Muscle of leg (tissue), 11 donors: Measurements from ENCODE around the gene DNAJA2. TPM values are rescaled to one million over a fixed set of nuclear protein-coding genes. Genes with fewer than 3 reads are reported as not detected.
A peak's percentile ranks its signal among the peaks of the same experiment; 100 is the strongest.
"Not testable (repeated sequence)": the region's sequence is repeated elsewhere in the genome, so short reads cannot be mapped to it uniquely, and the experiment has no call there.

ENCODE experiments used
- DNase-seq: peaks from one replicate; pipeline ENCODE4 v3.0.0; 2013
- H3K27ac ChIP-seq: one replicate; pipeline ENCODE4 v1.5.1; 2013; ENCODE audit warnings: mild to moderate bottlenecking, low read length, control low read depth
- H3K27me3 ChIP-seq: one replicate; pipeline ENCODE4 v1.6.1; 2013; ENCODE audit warnings: low read length; ENCODE audit not compliant: control insufficient read depth, insufficient read depth
- H3K36me3 ChIP-seq: one replicate; pipeline ENCODE4 v1.6.1; 2013; ENCODE audit warnings: low read length; ENCODE audit not compliant: control insufficient read depth, insufficient read depth
- H3K4me1 ChIP-seq: one replicate; pipeline ENCODE4 v1.6.1; 2013; ENCODE audit warnings: low read length; ENCODE audit not compliant: control insufficient read depth, insufficient read depth
- H3K4me3 ChIP-seq: one replicate; pipeline ENCODE4 v1.5.1; 2013; ENCODE audit warnings: low read length, control low read depth
- H3K9me3 ChIP-seq: replicated peaks from 2 replicates; pipeline ENCODE4 v1.6.1; 2013; ENCODE audit warnings: low read depth, low read length; ENCODE audit not compliant: control insufficient read depth
- WGBS: methylation state at CpG from one replicate; pipeline ENCODE4 v1.1.5; 2013; ENCODE audit warnings: missing lambda C conversion rate; ENCODE audit not compliant: insufficient coverage; 5-methylcytosine and 5-hydroxymethylcytosine counted together
- polyA plus RNA-seq, 8 donors: library from polyadenylated mRNA; unstranded; fragments of 120-200 nt; gene quantifications; one replicate each; pipeline versions ENCODE4 v1.2.1 to v1.2.3, GENCODE V29; 2013; ENCODE audit warnings: inconsistent platforms in 1 of 8, low replicate concordance in 1 of 8; ENCODE audit not compliant: insufficient read length in 8 of 8, insufficient read depth in 1 of 8
- total RNA-seq: library from RNA; stranded (reverse); fragments of 120-200 nt; gene quantifications from one replicate; pipeline ENCODE4 v1.2.4, GENCODE V29; 2013

The DNAJA2 gene
- total and polyA plus RNA-seq, 9 donors: 39.8 to 56.0 (median 50.6) TPM

DNA sequence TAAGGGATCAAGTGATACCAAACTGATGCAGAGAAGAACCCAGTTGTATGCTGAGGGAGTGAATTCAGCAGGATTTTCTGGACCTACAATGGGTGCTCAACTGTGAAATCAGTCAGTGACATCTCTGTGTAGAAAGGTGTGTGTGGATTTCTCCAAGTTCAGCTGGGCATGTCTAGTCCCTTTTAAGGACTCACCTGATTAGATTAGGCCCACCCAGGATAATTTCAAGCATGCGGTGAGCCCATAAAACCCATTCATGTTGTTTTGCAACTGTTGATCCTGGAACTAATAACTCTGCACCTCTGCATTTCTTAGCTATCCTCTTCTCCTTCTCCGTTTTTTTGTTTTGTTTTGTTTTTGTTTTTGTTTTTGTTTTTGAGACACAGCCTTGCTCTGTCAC, 35.1 kb upstream of the DNAJA2 start:
- Histone ChIP-seq H3K4me1 (no peaks in the 10 kb centered on the region), H3K36me3 (no peaks in the 10 kb centered on the region), H3K4me3 (no peak overlapping the region), H3K27ac (no peak overlapping the region), H3K9me3 (no peaks in the 10 kb centered on the region), H3K27me3 (no peaks in the 10 kb centered on the region)
- WGBS: 71% methylated on average over 1 of the region's 2 CpGs
- DNase-seq: no peak

DNA sequence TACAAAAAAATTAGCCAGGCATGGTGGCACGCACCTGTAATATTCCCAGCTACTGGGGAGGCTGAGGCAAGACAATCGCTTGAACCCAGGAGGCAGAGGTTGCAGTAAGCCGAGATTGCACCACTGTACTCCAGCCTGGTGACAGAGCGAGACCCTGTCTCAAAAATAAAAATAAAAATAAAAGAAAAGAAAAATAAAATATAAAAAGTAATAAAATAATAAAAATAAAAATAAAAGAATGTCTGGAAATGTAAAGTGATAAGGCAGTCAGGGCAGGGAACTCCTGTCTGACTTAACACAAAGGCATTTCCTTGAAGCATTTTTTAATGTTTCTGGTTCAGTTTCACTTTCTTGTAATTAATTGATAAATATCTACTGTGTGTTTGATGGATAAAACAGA, 34.7 kb upstream of the DNAJA2 start:
- no peak overlapping the region for H3K4me3 ChIP-seq
- no peak overlapping the region for H3K27ac ChIP-seq
- DNase-seq: no peak
- no peaks in the 10 kb centered on the region for H3K4me1 ChIP-seq
- no CpG with 5 or more reads among the region's 4 CpGs for WGBS
- H3K36me3 ChIP-seq: no peaks in the 10 kb centered on the region
- no peaks in the 10 kb centered on the region for H3K27me3 ChIP-seq
- no peaks in the 10 kb centered on the region for H3K9me3 ChIP-seq

DNA sequence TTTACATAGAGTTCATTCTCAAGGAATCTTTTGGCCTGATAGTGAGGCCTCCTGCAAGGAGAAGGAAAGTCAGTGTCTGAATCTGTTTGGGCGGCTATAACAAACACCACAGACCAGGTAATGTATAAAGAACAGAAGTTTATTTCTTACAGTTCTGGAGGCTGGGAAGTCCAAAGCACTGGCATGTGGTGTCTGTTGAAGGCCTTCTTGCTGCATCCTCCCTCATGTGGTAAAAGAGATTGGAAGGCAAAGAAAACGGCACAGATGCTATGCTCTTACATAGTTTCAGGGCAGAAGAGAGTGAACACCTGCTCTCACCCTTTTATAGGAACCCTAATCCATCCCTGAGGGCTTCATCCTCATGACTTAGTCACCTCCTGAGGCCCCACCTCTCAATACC, 31.2 kb upstream of the DNAJA2 start:
- no CpG with 5 or more reads among the region's 2 CpGs for WGBS
- Histone ChIP-seq H3K4me1 (no peaks in the 10 kb centered on the region), H3K36me3 (no peaks in the 10 kb centered on the region), H3K27ac (no peak overlapping the region), H3K4me3 (no peak overlapping the region), H3K9me3 (no peaks in the 10 kb centered on the region), H3K27me3 (no peaks in the 10 kb centered on the region)
- no peak for DNase-seq

DNA sequence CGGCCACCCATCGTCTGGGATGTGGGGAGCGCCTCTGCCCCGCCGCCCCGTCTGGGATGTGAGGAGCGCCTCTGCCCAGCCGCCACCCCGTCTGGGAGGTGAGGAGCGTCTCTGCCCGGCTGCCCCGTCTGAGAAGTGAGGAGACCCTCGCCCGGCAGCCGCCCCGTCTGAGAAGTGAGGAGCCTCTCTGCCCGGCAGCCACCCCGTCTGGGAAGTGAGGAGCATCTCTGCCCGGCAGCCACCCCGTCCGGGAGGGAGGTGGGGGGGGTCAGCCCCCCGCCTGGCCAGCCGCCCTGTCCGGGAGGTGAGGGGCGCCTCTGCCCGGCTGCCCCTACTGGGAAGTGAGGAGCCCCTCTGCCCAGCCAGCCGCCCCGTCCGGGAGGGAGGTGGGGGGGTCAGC, 26.6 kb upstream of the DNAJA2 start:
- H3K27ac ChIP-seq, H3K36me3 ChIP-seq, H3K27me3 ChIP-seq, DNase-seq, H3K4me1 ChIP-seq, H3K9me3 ChIP-seq, H3K4me3 ChIP-seq: not testable (repeated sequence)
- WGBS: no CpG with 5 or more reads among the region's 29 CpGs

DNA sequence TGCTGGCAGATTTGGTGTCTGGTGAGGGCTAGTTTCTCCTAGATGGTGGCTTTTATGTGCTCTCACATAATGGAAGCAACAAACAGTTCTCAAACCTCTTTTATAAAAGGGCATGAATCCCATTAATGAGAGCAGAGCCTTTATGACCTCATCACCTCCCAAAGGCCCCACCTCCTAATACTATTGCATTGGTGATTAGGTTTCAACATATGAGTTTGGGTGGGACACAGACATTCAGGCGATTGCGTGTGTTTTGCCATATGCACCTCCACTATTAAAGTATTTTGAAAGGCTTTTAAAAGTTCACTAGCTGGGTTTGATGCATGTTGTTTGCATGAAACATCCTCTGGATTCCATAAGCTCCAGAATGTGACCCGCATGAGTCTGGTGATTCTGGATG, 24.4 kb upstream of the DNAJA2 start:
- H3K36me3 ChIP-seq: no peaks in the 10 kb centered on the region
- DNase-seq: no peak
- H3K4me1 ChIP-seq: no peaks in the 10 kb centered on the region
- WGBS: 100% methylated on average over 1 of the region's 3 CpGs
- no peaks in the 10 kb centered on the region for H3K9me3 ChIP-seq
- H3K27ac ChIP-seq: no peak overlapping the region
- H3K4me3 ChIP-seq: no peak overlapping the region
- no peaks in the 10 kb centered on the region for H3K27me3 ChIP-seq

DNA sequence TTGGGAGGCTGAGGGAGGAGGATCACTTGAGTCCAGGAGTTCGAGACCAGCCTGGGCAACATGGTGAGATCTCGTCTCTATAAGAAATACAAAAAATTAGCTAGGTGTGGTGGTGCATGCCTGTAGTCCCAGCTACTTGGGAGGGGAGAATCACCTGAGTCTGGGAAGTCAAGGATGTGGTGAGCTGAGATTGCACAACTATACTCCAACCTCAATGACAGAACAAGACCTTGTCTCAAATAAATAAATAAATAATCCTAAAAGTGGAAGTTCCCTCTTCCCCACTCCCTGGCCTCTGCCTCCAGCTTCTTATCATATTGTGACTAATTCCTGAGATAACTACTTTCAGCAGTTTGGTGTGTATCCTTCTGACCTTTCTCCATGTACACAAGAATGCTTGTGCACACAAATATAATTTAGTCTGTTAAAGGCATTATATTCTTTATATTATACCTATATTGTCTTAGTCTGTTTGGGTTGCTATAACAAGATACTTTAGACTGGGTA, 23.5 kb upstream of the DNAJA2 start:
- WGBS: no CpG with 5 or more reads among the region's 2 CpGs
- H3K4me3 ChIP-seq: no peak overlapping the region
- no peaks in the 10 kb centered on the region for H3K4me1 ChIP-seq
- DNase-seq: no peak
- H3K27ac ChIP-seq: no peak overlapping the region
- H3K27me3 ChIP-seq: no peaks in the 10 kb centered on the region
- H3K9me3 ChIP-seq: peaks cover 4% of the 10 kb centered on the region
- H3K36me3 ChIP-seq: no peaks in the 10 kb centered on the region

DNA sequence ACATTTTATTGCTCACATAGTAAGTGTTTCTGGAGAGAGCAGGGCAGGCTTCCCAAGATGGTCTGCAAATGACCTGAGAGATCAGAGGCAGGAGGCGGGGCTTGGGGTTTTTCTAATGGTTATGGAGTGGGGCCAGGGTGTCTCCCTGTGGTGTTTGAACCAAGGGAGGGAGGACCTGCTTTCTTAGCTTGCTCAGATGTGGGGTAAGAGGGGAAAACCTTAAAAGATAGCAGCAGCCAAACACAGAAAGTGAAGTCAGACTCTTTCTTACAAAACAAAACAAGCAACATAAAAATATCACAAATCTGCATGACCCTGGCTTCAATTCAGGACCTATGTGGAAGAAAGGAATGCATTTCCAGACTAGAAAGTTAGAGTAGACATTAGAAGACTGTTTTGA, 22.9 kb upstream of the DNAJA2 start:
- Histone ChIP-seq H3K36me3 (no peaks in the 10 kb centered on the region), H3K9me3 (peaks cover 6% of the 10 kb centered on the region), H3K27me3 (no peaks in the 10 kb centered on the region), H3K4me3 (no peak overlapping the region), H3K27ac (no peak overlapping the region), H3K4me1 (no peaks in the 10 kb centered on the region)
- DNase-seq: no peak
- WGBS: 50% methylated on average over 1 of the region's 1 CpG

DNA sequence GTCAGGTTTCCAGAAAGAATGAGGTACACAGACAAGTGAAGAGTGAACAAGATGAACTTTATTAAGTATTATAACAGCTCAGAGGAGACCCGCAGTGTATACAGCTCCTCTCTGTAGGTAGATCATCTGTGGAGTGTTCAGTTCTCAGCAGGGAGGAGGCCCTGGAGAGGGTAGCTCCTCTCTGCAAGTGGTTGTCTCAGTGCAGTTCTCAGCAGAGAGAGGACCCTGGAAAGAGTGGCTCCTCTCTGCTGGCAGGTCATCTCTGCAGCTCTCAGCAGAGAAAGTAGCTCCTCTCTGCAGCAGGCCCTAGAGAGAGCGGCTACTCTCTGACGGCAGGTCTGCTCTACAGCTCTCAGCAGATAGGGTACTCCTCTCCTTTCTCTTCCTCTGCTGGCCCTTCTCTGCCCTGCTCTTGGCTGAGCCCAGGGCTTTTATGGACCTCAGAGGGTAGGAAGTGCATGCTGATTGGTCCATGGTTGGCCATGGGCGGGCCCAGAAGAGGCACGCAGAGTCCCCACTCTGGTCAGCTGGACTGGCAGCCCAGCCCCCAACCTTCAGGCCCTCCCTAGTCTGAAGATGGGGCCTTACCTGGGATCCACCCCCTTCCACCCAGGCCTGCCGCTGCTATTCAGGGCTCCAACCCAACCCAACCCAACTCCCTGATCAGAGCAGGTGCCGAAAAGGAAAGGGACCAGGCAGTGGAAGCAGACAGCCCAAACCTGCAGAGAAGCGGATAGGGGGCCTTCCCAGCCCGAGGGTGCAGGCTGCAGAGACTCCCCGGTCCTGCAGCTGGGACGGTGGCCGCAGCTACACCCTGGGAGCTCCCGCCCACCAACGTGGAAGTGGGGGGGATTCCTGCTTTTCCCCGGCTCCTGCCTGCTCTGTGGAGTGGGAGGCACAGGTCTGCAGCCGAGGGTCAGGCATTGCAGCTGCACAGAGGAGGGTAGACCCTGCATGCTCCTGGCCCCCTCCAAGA, 18.5 kb upstream of the DNAJA2 start:
- H3K27me3 ChIP-seq: no peaks in the 10 kb centered on the region
- H3K36me3 ChIP-seq: no peaks in the 10 kb centered on the region
- no peak overlapping the region for H3K4me3 ChIP-seq
- no peak overlapping the region for H3K27ac ChIP-seq
- H3K4me1 ChIP-seq: no peaks in the 10 kb centered on the region
- no peak for DNase-seq
- 86% methylated on average over 14 of the region's 16 CpGs for WGBS
- peaks cover 6% of the 10 kb centered on the region for H3K9me3 ChIP-seq

DNA sequence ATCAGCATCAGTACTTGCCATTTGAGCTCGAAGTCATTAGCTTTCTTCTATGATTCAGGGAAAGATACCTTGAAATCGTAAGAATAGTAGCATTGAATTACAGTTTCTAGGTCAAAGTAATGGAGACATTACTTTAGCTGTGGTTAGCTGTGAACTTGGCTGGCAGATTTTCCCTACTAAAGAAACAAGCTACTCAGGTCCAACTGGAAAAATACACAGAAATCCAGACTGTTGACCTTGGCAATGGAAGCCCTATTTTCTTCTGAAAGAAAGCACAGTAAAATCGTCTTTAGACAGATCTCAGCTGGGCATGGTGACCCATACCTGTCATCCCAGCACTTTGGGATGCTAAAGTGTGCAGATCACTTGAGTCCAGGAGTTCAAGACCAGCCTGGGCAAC, 13.4 kb upstream of the DNAJA2 start:
- Histone ChIP-seq H3K36me3 (no peaks in the 10 kb centered on the region), H3K9me3 (peaks cover 3% of the 10 kb centered on the region), H3K27ac (no peak overlapping the region), H3K4me1 (no peaks in the 10 kb centered on the region), H3K4me3 (no peak overlapping the region), H3K27me3 (no peaks in the 10 kb centered on the region)
- WGBS: 45% methylated on average over 1 of the region's 3 CpGs
- DNase-seq: peak; percentile 18

DNA sequence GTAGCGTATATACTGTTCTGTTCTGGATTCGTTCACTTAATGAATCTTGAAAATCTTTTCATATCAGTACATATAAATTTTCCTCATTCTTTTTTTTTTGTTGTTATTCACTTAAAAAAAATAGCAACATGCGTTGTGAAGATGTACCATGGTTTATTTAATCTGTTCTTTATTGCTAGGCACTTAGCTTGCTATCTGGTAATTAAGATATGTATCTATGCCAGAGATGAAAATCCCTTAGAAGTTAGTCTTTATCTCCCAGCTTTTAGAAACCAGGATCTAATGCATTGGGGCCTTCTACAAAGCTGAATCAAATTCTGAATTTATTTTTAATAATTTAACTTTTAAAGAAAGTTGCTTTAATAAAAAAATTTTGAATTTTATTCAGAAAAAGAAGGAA, 13.0 kb upstream of the DNAJA2 start:
- no peak for DNase-seq
- Histone ChIP-seq H3K9me3 (no peaks in the 10 kb centered on the region), H3K4me3 (no peak overlapping the region), H3K27ac (no peak overlapping the region), H3K4me1 (no peaks in the 10 kb centered on the region), H3K27me3 (no peaks in the 10 kb centered on the region), H3K36me3 (no peaks in the 10 kb centered on the region)
- no CpG with 5 or more reads among the region's 3 CpGs for WGBS
